ENCODE results near the gene VSNL1. TPM values are rescaled to one million over a fixed set of nuclear protein-coding genes. Genes with fewer than 3 reads are reported as not detected.
A peak's percentile ranks its signal among the peaks of the same experiment; 100 is the strongest.

Gene VSNL1
- total RNA-seq, 1 donor = 0.36 TPM

GRCh38 chr2:17610521-17610920, 70.0 kb downstream of the VSNL1 start:
- H3K9me3 ChIP-seq (ENCODE audit: low read depth, low read length) = no peaks in the 10 kb centered on the region
- no peaks in the 10 kb centered on the region for H3K79me2 ChIP-seq (ENCODE audit: insufficient read depth, low read length)
- no peak overlapping the region for H3K27ac ChIP-seq (ENCODE audit: low read depth, low read length)
- TF ChIP-seq CTCF (IDR thresholded peaks at IDR 0.05; ENCODE audit: extremely low read depth, low read depth, low read length) = no peak
- H2AFZ ChIP-seq (ENCODE audit: low read length) = no peak overlapping the region
- H3K4me2 ChIP-seq (ENCODE audit: insufficient read depth, low read length) = no peak overlapping the region
- H4K20me1 ChIP-seq (ENCODE audit: insufficient read depth, low read length) = no peaks in the 10 kb centered on the region
- no peak overlapping the region for H3K4me3 ChIP-seq (ENCODE audit: insufficient read depth, low read length)
- peak; percentile 87 for DNase-seq (ENCODE audit: insufficient read length, low spot score, missing footprints)
- H3K27me3 ChIP-seq (ENCODE audit: insufficient read depth, low read length) = no peaks in the 10 kb centered on the region
- peaks cover 8% of the 10 kb centered on the region for H3K4me1 ChIP-seq (ENCODE audit: insufficient read depth, low read length)
- H3K36me3 ChIP-seq (ENCODE audit: insufficient read depth, low read length) = no peaks in the 10 kb centered on the region

GRCh38 chr2:17611036-17611435, 70.5 kb downstream of the VSNL1 start:
- no peak for TF ChIP-seq CTCF (IDR thresholded peaks at IDR 0.05; ENCODE audit: extremely low read depth, low read depth, low read length)
- Histone ChIP-seq H3K27ac (ENCODE audit: low read depth, low read length) (no peak overlapping the region), H2AFZ (ENCODE audit: low read length) (no peak overlapping the region), H3K79me2 (ENCODE audit: insufficient read depth, low read length) (no peaks in the 10 kb centered on the region), H3K27me3 (ENCODE audit: insufficient read depth, low read length) (no peaks in the 10 kb centered on the region), H3K9me3 (ENCODE audit: low read depth, low read length) (no peaks in the 10 kb centered on the region), H4K20me1 (ENCODE audit: insufficient read depth, low read length) (no peaks in the 10 kb centered on the region), H3K4me1 (ENCODE audit: insufficient read depth, low read length) (peaks cover 13% of the 10 kb centered on the region), H3K4me3 (ENCODE audit: insufficient read depth, low read length) (no peak overlapping the region), H3K4me2 (ENCODE audit: insufficient read depth, low read length) (no peak overlapping the region), H3K36me3 (ENCODE audit: insufficient read depth, low read length) (no peaks in the 10 kb centered on the region)
- DNase-seq (ENCODE audit: insufficient read length, low spot score, missing footprints) = no peak

GRCh38 chr2:17614174-17614930, 73.9 kb downstream of the VSNL1 start:
- Histone ChIP-seq H4K20me1 (ENCODE audit: insufficient read depth, low read length) (no peaks in the 10 kb centered on the region), H3K27ac (ENCODE audit: low read depth, low read length) (no peak overlapping the region), H3K9me3 (ENCODE audit: low read depth, low read length) (no peaks in the 10 kb centered on the region), H3K27me3 (ENCODE audit: insufficient read depth, low read length) (no peaks in the 10 kb centered on the region), H3K79me2 (ENCODE audit: insufficient read depth, low read length) (no peaks in the 10 kb centered on the region), H3K4me2 (ENCODE audit: insufficient read depth, low read length) (no peak overlapping the region), H2AFZ (ENCODE audit: low read length) (no peak overlapping the region), H3K4me3 (ENCODE audit: insufficient read depth, low read length) (no peak overlapping the region), H3K4me1 (ENCODE audit: insufficient read depth, low read length) (peaks cover 17% of the 10 kb centered on the region), H3K36me3 (ENCODE audit: insufficient read depth, low read length) (no peaks in the 10 kb centered on the region)
- DNase-seq (ENCODE audit: insufficient read length, low spot score, missing footprints) = no peak
- no peak for TF ChIP-seq CTCF (IDR thresholded peaks at IDR 0.05; ENCODE audit: extremely low read depth, low read depth, low read length)

- H3K9me3 ChIP-seq (ENCODE audit: low read depth, low read length) = no peaks in the 10 kb centered on the region
- no peak for TF ChIP-seq CTCF (IDR thresholded peaks at IDR 0.05; ENCODE audit: extremely low read depth, low read depth, low read length)
- H4K20me1 ChIP-seq (ENCODE audit: insufficient read depth, low read length) = no peaks in the 10 kb centered on the region
- H3K4me1 ChIP-seq (ENCODE audit: insufficient read depth, low read length) = peaks cover 21% of the 10 kb centered on the region
- no peak overlapping the region for H3K4me2 ChIP-seq (ENCODE audit: insufficient read depth, low read length)
- DNase-seq (ENCODE audit: insufficient read length, low spot score, missing footprints) = no peak
- no peak overlapping the region for H3K27ac ChIP-seq (ENCODE audit: low read depth, low read length)
- H3K79me2 ChIP-seq (ENCODE audit: insufficient read depth, low read length) = no peaks in the 10 kb centered on the region
- no peaks in the 10 kb centered on the region for H3K27me3 ChIP-seq (ENCODE audit: insufficient read depth, low read length)
- peak overlapping the region; percentile 14 for H2AFZ ChIP-seq (ENCODE audit: low read length)
- no peak overlapping the region for H3K4me3 ChIP-seq (ENCODE audit: insufficient read depth, low read length)
- no peaks in the 10 kb centered on the region for H3K36me3 ChIP-seq (ENCODE audit: insufficient read depth, low read length)
Measured at GRCh38 chr2:17615147-17615546, 74.7 kb downstream of the VSNL1 start.

Measured in osteoblast (primary cell).